Endothelial cell of umbilical vein (primary cell): Measurements from ENCODE around the gene NCAPG2.

Source experiments
- CTCF ChIP-seq, 2 donors: IDR thresholded peaks; 1 replicate in 1 of 2; 2 replicates in 1 of 2; pipeline ENCODE4 v1.5.1; 2011; ENCODE audit warnings: low read length in 2 of 2, mild to moderate bottlenecking in 2 of 2, moderate library complexity in 2 of 2, control low read depth in 1 of 2, inconsistent platforms in 1 of 2, low read depth in 1 of 2; ENCODE audit not compliant: insufficient read depth in 1 of 2; ENCODE audit errors: extremely low read depth in 1 of 2
- EZH2 ChIP-seq: IDR thresholded peaks from 2 replicates; pipeline ENCODE4 v1.6.1; 2012; ENCODE audit warnings: borderline replicate concordance, low read depth, mild to moderate bottlenecking, moderate library complexity, low read length, inconsistent platforms; ENCODE audit not compliant: severe bottlenecking
- JUN ChIP-seq: IDR thresholded peaks from 2 replicates; pipeline ENCODE4 v1.6.1; 2011; ENCODE audit warnings: borderline replicate concordance, low read depth; ENCODE audit not compliant: insufficient read length, insufficient read depth
- MAX ChIP-seq: IDR thresholded peaks from 2 replicates; pipeline ENCODE4 v1.6.1; 2011; ENCODE audit not compliant: insufficient read depth, insufficient read length
- POLR2A ChIP-seq: IDR thresholded peaks from 2 replicates; pipeline ENCODE4 v1.6.1; 2012; ENCODE audit warnings: low read depth, mild to moderate bottlenecking, control low read depth, low read length
- POLR2AphosphoS5 ChIP-seq: IDR thresholded peaks from 2 replicates; pipeline ENCODE4 v1.6.1; 2012; ENCODE audit warnings: low read depth, mild to moderate bottlenecking, control low read depth, low read length, moderate library complexity; ENCODE audit not compliant: insufficient read depth

- TF ChIP-seq CTCF (IDR thresholded peaks at IDR 0.05; ENCODE audit: extremely low read depth in 1 of 2, insufficient read depth in 1 of 2, low read depth in 1 of 2, low read length in 2 of 2) = no peak
- no peak for TF ChIP-seq JUN
- no peak for TF ChIP-seq POLR2A
- TF ChIP-seq POLR2AphosphoS5 = no peak
- TF ChIP-seq EZH2 = no peak
- no peak for TF ChIP-seq MAX
Measured at GRCh38 chr7:158582089-158582456, 122.5 kb downstream of the NCAPG2 start.
